B cell (primary cell): ENCODE measurements around the gene MGAT5. TPM values are rescaled to one million over a fixed set of nuclear protein-coding genes. Genes with fewer than 3 reads are reported as not detected.

Experiments
- ATAC-seq: fragments of 200-7000 bp; cut with Tn5 transposase; one replicate; pipeline ENCODE4 v1.10.0; 2021; ENCODE audit warnings: low read depth, mild to moderate bottlenecking, moderate number of reproducible peaks, moderate library complexity
- CTCF ChIA-PET: fragments of 350-600 bp; sonication (Branson Sonifier 250); formaldehyde crosslinking; loops from one replicate; lab custom pipeline; 2021; ENCODE audit warnings: antibody characterized with exemption, inconsistent platforms; lab: Charles Lee
- POLR2A ChIA-PET: fragments of 350-600 bp; sonication (Branson Sonifier 250); formaldehyde crosslinking; loops from one replicate; lab custom pipeline; 2021; ENCODE audit warnings: antibody characterized with exemption; lab: Charles Lee
- DNase-seq: peaks from one replicate; pipeline ENCODE4 v3.0.0; 2013
- H2AFZ ChIP-seq: 2 replicates; pipeline ENCODE4 v1.6.1; 2012; ENCODE audit warnings: mild to moderate bottlenecking, low read depth, low read length; ENCODE audit not compliant: insufficient read depth, poor library complexity, severe bottlenecking
- H3K27ac ChIP-seq, 2 donors: 1 replicate in 1 of 2; 2 replicates in 1 of 2; pipeline ENCODE4 v1.5.1; 2012 to 2013; ENCODE audit warnings: low read length in 2 of 2, mild to moderate bottlenecking in 2 of 2, moderate library complexity in 1 of 2
- H3K27me3 ChIP-seq, 4 experiments: fragments of 200-600 bp in 1 of 4; sonication (generic) in 1 of 4; replicated peaks in 1 of 4; 1 replicate in 2 of 4; 2 replicates in 2 of 4; pipeline versions ENCODE4 v1.6.1 to v1.7.0; 2013 to 2016; ENCODE audit warnings: low read length in 3 of 4, mild to moderate bottlenecking in 2 of 4, mixed read lengths in 1 of 4, moderate library complexity in 1 of 4; ENCODE audit not compliant: insufficient read depth in 4 of 4, control insufficient read depth in 3 of 4; ENCODE audit errors: control extremely low read depth in 1 of 4
- H3K36me3 ChIP-seq, 2 experiments: replicated peaks in 1 of 2; 1 replicate in 1 of 2; 2 replicates in 1 of 2; pipeline versions ENCODE4 v1.6.1 to v1.7.1; 2013; ENCODE audit warnings: low read length in 1 of 2; ENCODE audit not compliant: insufficient read depth in 2 of 2, control insufficient read depth in 1 of 2; ENCODE audit errors: control extremely low read depth in 1 of 2, extremely low read depth in 1 of 2
- H3K4me1 ChIP-seq, 2 donors: fragments of 200-600 bp in 1 of 2; sonication (generic) in 1 of 2; 1 replicate in 1 of 2; 2 replicates in 1 of 2; pipeline versions ENCODE4 v1.5.1 to v1.6.1; 2013 to 2017; ENCODE audit warnings: low read length in 2 of 2; ENCODE audit not compliant: control insufficient read depth in 2 of 2, insufficient read depth in 2 of 2
- H3K4me2 ChIP-seq: replicated peaks from 2 replicates; pipeline ENCODE3; 2012; ENCODE audit warnings: mild to moderate bottlenecking, low read depth, low read length; ENCODE audit not compliant: poor library complexity, severe bottlenecking
- H3K4me3 ChIP-seq, 5 experiments: fragments of 200-600 bp in 1 of 5; sonication (generic) in 1 of 5; 1 replicate in 3 of 5; 2 replicates in 2 of 5; pipeline versions ENCODE4 v1.5.1 to v1.7.0; 2011 to 2016; ENCODE audit warnings: low read length in 4 of 5, mild to moderate bottlenecking in 4 of 5, low read depth in 2 of 5, control low read depth in 1 of 5, moderate library complexity in 1 of 5; ENCODE audit not compliant: insufficient read depth in 1 of 5; ENCODE audit errors: control extremely low read depth in 1 of 5, extremely low read depth in 1 of 5
- H3K79me2 ChIP-seq: fragments of 200-600 bp; sonication (generic); one replicate; pipeline ENCODE4 v1.6.0; 2016; ENCODE audit warnings: low read length; ENCODE audit not compliant: control insufficient read depth, insufficient read depth
- H3K9ac ChIP-seq: fragments of 200-600 bp; sonication (generic); 2 replicates; pipeline ENCODE4 v1.6.1; 2017; ENCODE audit warnings: mild to moderate bottlenecking, low read length, moderate library complexity
- H3K9me3 ChIP-seq, 3 donors: one replicate each; pipeline versions ENCODE4 v1.6.1 to v1.7.1; 2013; ENCODE audit warnings: low read length in 2 of 3; ENCODE audit not compliant: control insufficient read depth in 2 of 3, insufficient read depth in 1 of 3; ENCODE audit errors: control extremely low read depth in 1 of 3
- H4K20me1 ChIP-seq: 2 replicates; pipeline ENCODE4 v1.6.0; 2012; ENCODE audit warnings: mild to moderate bottlenecking, low read length; ENCODE audit not compliant: insufficient read depth, control insufficient read depth, poor library complexity, severe bottlenecking
- H3K27ac Mint-ChIP-seq: one replicate; pipeline ENCODE4 v1.8.0; 2021; ENCODE audit warnings: mixed read lengths
- H3K27me3 Mint-ChIP-seq: one replicate; pipeline ENCODE4 v1.8.0; 2021; ENCODE audit warnings: mixed read lengths
- H3K4me1 Mint-ChIP-seq: one replicate; pipeline ENCODE4 v1.8.0; 2021; ENCODE audit warnings: mixed read lengths
- H3K4me3 Mint-ChIP-seq: one replicate; pipeline ENCODE4 v1.8.0; 2021; ENCODE audit warnings: mixed read lengths
- H3K9me3 Mint-ChIP-seq: one replicate; pipeline ENCODE4 v1.8.0; 2022; ENCODE audit warnings: mixed read lengths; ENCODE audit not compliant: insufficient read depth
- EZH2 ChIP-seq: IDR thresholded peaks from 2 replicates; pipeline ENCODE4 v1.6.1; 2012; ENCODE audit warnings: borderline replicate concordance, low read depth, mild to moderate bottlenecking, moderate library complexity, low read length; ENCODE audit not compliant: insufficient read depth, poor library complexity, severe bottlenecking
- WGBS: methylation state at CpG from one replicate; pipeline ENCODE4 v1.1.5; 2013; ENCODE audit warnings: missing lambda C conversion rate; ENCODE audit not compliant: insufficient coverage; 5-methylcytosine and 5-hydroxymethylcytosine counted together
- intact Hi-C: fragments of 100-400 bp; cut with micrococcal nuclease; formaldehyde crosslinking; loops from one replicate; pipeline ENCODE4 v1.10.0; 2022
- polyA plus RNA-seq: library from polyadenylated mRNA; depleted of rRNA; stranded (reverse); fragments of >200 nt; gene quantifications from 2 replicates; pipeline ENCODE4 v1.2.3, GENCODE V29; 2012
- total RNA-seq, 2 donors: library from RNA; stranded (reverse); fragments of 120-200 nt in 1 of 2; gene quantifications; 1 replicate in 1 of 2; 2 replicates in 1 of 2; pipeline versions ENCODE4 v1.2.3 to v1.2.4, GENCODE V29; 2013 to 2022
- TF ChIP-seq, protein P1 (sequence below): fragments of 200-600 bp; IDR thresholded peaks from one replicate; pipeline ENCODE4 v1.8.0; 2022; ENCODE audit warnings: antibody characterized with exemption, mild to moderate bottlenecking

MGAT5 gene
- total and polyA plus RNA-seq, 2 donors (not counting 1 experiment from before 2014, with no cell fraction given) = 27.2 to 184 TPM

DNA sequence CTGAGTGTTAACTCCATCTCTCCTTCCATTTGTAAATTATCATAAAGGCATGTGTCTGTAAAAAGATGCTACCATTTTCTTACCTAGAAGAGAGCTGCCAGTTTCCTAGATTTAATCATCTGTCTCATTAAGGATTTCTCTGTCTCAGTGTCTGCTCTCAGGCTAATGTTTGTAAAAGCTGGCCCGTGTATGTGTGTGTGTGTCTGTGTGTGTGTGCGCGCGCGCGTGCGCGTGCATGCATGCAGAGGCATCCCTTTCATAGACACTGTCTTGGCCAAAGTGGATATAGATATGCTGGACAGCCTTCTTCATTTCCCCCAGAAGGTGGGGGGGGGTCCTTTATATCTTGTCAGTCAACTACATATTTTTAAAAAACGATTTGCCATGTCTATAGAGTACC is 18.9 kb downstream of the MGAT5 start:
- Histone ChIP-seq H3K4me3 (peak overlapping the region in 1 of 5 experiments; percentile 57), H3K36me3 (peaks cover 13 to 49% of the 10 kb centered on the region in 2 experiments), H3K27me3 (no peaks in the 10 kb centered on the region), H3K79me2 (peaks cover 95% of the 10 kb centered on the region), H3K4me2 (peak overlapping the region; percentile 80), H3K27ac (peak overlapping the region; percentile 46 to 80), H2AFZ (no peak overlapping the region), H3K9ac (no peak overlapping the region), H3K4me1 (peaks cover 96 to 97% of the 10 kb centered on the region in 2 donors), H3K9me3 (peaks cover 0 to 6% (median 3%) of the 10 kb centered on the region in 3 donors), H4K20me1 (no peaks in the 10 kb centered on the region)
- peaks cover 97% of the 10 kb centered on the region for H3K4me1 Mint-ChIP-seq
- POLR2A ChIA-PET = interaction anchor here (1.3 kb wide), 1 partner anchor 10 kb away, joined by 9 read pairs; no protein-coding TSS in a partner anchor
- DNase-seq (no peak), ATAC-seq (no peak)
- peak overlapping the region; percentile 96 for H3K27ac Mint-ChIP-seq
- H3K9me3 Mint-ChIP-seq = peaks cover 8% of the 10 kb centered on the region
- no CpG with 5 or more reads among the region's 9 CpGs for WGBS
- H3K27me3 Mint-ChIP-seq = no peaks in the 10 kb centered on the region
- CTCF ChIA-PET = interaction anchor here (1.0 to 4.5 kb wide), 8 partner anchors 10 to 386 kb away, joined by 3 to 54 read pairs (median 5); no protein-coding TSS in a partner anchor
- peak overlapping the region; percentile 45 for H3K4me3 Mint-ChIP-seq
- intact Hi-C loops = no loop called here
- TF ChIP-seq EZH2 = no peak
- TF ChIP-seq, protein P1, sequence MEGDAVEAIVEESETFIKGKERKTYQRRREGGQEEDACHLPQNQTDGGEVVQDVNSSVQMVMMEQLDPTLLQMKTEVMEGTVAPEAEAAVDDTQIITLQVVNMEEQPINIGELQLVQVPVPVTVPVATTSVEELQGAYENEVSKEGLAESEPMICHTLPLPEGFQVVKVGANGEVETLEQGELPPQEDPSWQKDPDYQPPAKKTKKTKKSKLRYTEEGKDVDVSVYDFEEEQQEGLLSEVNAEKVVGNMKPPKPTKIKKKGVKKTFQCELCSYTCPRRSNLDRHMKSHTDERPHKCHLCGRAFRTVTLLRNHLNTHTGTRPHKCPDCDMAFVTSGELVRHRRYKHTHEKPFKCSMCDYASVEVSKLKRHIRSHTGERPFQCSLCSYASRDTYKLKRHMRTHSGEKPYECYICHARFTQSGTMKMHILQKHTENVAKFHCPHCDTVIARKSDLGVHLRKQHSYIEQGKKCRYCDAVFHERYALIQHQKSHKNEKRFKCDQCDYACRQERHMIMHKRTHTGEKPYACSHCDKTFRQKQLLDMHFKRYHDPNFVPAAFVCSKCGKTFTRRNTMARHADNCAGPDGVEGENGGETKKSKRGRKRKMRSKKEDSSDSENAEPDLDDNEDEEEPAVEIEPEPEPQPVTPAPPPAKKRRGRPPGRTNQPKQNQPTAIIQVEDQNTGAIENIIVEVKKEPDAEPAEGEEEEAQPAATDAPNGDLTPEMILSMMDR = no peak

DNA sequence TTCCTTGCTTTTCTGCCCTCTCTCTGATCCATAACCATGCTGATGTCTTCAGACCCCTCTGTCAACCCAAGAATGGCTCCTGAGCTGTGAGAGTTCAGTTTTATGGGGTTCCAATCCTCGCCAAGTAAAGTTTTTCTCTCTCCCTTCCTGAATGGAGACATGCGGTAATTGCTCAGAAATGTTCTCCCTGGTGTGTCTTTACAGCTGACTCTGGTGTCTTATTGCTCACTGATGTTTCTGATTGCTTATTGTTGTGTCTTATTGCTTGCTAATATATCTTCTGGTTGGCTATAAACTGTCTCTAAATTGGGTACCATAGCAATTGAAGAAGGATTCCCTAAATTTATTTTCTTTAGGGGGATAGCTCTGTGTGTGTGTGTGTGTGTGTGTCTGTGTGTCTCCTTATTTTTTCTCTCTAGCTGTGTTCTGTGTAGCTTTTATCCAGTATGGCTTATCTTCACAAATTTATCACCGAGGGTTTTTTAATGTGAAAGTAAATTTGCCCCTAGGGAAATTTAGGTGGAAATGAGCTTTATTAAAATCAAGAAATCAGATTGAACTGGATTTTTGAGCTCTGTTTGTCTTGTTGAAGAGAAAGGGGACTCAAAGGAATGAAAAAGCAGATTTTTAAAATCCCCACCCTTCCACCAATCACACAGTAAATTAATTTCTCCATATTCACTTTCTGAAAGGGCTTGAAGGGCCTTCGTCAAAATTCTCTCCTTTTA is 19.5 kb downstream of the MGAT5 start:
- no peaks in the 10 kb centered on the region for H3K27me3 ChIP-seq
- intact Hi-C loops = no loop called here
- peaks cover 95% of the 10 kb centered on the region for H3K79me2 ChIP-seq
- WGBS = no CpG with 5 or more reads among the region's 4 CpGs
- H3K4me3 ChIP-seq = peak overlapping the region in 1 of 5 experiments; percentile 57
- TF ChIP-seq EZH2 = no peak
- TF ChIP-seq, protein P1 = no peak
- H3K27me3 Mint-ChIP-seq = no peaks in the 10 kb centered on the region
- no peaks in the 10 kb centered on the region for H4K20me1 ChIP-seq
- peak overlapping the region; percentile 77 to 80 for H3K27ac ChIP-seq
- H3K9me3 Mint-ChIP-seq = peaks cover 8% of the 10 kb centered on the region
- peak overlapping the region; percentile 8 for H2AFZ ChIP-seq
- POLR2A ChIA-PET = interaction anchor here (0.5 to 1.4 kb wide), 3 partner anchors 11 to 24 kb away, joined by 3 to 9 read pairs (median 6); no protein-coding TSS in a partner anchor
- H3K4me3 Mint-ChIP-seq = peak overlapping the region; percentile 62
- H3K9me3 ChIP-seq = peaks cover 2 to 6% (median 3%) of the 10 kb centered on the region in 3 donors
- H3K4me2 ChIP-seq = peak overlapping the region; percentile 80
- peaks cover 96 to 97% of the 10 kb centered on the region in 2 donors for H3K4me1 ChIP-seq
- CTCF ChIA-PET = interaction anchor here (0.8 to 4.5 kb wide), 12 partner anchors 9 to 386 kb away, joined by 3 to 54 read pairs (median 5); partner anchors contain the start of gene MGAT5
- peaks cover 97% of the 10 kb centered on the region for H3K4me1 Mint-ChIP-seq
- DNase-seq (no peak), ATAC-seq (no peak)
- H3K9ac ChIP-seq = peak overlapping the region; percentile 48
- H3K27ac Mint-ChIP-seq = peak overlapping the region; percentile 96
- H3K36me3 ChIP-seq = peaks cover 16 to 46% of the 10 kb centered on the region in 2 experiments
